ENCODE results near the gene IRF2.
A peak's percentile ranks its signal among the peaks of the same experiment; 100 is the strongest.

The IRF2 gene

GRCh38 chr4:184450045-184450444 lies 24.3 kb downstream of the IRF2 start:
- DNase-seq: peak; percentile 76

GRCh38 chr4:184448821-184449220 lies 25.5 kb downstream of the IRF2 start:
- peak; percentile 31 for DNase-seq

DNA sequence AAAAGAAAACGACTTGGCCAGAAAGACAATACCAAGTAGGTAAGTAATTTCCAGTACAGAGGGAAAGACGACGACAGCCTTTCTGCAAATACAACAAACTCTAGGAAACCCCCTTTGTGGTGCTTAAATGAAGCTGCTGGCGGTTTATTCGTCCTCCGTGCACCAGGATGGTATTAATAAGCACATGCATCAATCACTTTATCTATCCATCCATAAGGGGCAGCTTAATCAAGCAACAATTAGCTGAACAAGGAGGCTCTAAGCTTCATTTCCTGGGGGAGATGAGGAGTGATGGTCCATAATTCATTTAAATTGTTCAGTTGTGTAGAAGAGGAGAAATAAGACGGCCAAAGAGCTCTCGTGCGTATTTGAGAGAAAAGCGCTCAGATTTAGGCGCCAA lies 26.2 kb downstream of the IRF2 start:
- no peak for DNase-seq

DNA sequence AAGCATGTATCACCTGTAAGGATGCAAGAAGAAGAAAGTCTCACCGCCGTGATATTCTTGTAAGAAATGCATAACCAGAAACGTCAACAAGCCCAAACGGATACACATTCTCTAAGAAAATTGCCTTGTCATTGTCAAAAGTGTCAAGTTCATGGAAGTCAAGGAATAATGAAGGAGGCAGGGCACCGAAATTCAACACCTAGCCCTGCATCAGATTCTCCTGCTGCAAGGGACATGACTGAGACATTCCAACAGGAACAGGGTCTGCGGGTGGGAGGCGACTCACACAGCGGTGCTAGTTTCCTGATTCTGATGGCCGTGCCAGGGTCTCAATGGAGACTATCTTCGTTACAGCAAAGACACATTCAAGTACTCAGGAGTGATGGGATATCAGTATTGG lies 26.7 kb downstream of the IRF2 start:
- no peak for DNase-seq

DNA sequence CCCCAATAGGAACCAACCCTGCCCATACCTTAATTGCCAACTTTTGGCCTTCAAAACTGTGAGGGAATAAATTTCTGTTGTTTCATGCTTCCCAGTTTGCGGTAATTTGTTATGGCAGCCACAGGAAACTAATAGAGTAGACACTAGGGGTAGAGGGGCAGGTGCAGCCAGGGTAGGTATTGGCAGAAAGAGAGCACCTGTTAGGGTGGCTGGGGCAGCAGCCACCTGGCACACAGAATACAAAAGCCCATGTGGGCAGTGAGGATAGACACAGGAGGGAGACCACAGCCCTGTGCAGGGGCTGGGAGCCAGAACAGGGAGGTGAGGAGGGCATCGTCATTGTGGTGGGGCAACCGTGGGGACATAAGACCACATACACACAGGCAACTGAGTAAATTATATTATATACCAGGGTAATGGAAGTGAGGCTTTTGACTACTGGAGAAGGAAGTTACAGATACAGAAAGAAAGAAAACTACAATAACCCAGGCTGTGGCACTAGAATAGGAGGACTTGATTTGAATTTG lies 28.2 kb downstream of the IRF2 start:
- no peak for DNase-seq

DNA sequence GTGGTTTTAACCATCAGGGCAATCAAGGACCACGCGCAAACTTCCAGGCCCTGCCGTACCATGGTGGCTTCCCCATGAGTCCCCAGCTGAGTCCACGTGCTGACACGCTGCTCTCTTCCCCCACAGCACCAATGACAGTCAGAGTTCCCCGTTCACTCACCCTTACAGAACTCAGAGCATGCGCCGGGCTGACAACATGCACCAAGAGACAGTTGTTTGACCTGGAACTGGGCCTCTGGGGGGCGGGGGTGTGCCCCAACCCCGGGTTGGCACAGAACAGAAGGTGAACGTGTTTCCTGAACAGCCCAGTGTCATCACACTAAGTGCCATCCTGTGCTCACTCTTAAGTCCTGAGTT lies 29.4 kb downstream of the IRF2 start:
- no peak for DNase-seq

GRCh38 chr4:184444215-184444952 lies 30.0 kb downstream of the IRF2 start:
- peak; percentile 82 for DNase-seq

DNA sequence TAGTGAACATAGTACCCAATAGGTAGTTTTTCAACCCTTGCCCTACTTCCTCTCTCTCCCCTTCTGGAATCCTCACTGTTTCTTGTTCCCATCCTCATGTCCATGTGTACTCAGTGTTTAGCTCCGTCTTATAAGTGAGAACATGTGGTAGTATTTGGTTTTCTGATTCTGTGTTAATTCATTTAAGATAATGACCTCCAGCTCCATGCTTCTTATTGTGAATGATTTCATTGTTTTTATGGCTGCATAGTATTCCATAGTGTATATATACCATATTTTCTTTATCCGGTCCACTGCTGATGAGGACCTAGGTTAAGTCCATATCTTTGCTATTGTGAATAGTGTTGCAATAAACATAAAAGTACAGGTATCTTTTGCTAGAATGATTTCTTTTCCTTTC lies 31.0 kb downstream of the IRF2 start:
- DNase-seq: no peak

DNA sequence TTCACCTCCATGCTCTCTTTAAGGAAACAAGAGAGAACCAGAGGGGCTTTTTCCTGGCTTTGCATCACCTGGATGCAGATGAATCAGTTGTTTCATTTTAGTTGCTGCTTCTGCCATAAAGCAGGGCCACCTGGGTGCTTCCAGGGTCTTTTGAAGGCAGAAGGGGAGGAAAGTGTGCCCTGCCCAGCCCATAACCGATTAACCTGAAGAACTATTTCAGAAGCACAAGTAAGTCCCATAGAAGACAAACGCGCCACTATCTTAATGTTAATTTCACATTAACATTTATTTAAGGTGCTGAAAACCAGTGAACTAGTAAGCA lies 32.1 kb downstream of the IRF2 start:
- DNase-seq: no peak

DNA sequence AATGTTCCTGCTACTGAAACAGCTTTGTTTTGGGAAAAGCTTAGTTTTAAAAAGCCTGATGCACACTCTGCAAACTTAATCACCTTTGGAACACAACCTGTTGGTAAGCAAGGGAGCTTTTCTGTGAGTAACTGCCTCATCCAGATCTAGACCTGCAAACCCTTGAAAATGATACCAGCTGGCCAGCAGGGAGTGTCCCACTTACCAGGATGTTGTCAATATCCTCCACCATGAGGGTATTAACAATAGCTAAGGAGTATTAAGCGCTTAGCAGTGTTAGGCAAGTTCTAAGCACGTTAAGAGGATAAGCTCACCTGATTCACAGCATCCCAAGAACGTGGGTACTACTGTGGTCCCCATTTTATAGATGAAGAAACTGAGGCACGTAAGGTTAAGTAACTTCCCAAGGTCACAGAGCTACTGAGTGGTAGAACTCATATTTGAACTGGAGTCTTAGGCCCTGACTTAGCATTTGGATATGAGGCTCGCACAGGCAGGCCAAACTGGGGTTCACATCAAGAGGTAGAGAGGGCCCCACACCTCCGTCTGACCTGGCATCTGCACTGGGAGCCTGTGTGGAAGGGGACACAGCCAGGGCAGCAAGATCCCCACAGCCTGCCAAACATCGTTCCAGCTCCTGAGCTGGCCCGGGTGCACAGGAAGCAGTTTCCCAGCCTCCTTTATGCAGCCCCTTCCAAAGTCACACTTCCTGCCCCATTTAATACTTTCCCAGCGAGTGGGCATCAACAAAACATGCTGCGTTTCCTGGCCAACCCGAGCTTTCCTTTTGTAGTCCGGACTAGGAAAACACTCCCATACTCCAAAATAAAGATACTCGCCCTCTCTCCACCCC lies 32.7 kb downstream of the IRF2 start:
- DNase-seq: no peak

GRCh38 chr4:184440595-184441358 lies 33.6 kb downstream of the IRF2 start:
- DNase-seq: no peak

DNA sequence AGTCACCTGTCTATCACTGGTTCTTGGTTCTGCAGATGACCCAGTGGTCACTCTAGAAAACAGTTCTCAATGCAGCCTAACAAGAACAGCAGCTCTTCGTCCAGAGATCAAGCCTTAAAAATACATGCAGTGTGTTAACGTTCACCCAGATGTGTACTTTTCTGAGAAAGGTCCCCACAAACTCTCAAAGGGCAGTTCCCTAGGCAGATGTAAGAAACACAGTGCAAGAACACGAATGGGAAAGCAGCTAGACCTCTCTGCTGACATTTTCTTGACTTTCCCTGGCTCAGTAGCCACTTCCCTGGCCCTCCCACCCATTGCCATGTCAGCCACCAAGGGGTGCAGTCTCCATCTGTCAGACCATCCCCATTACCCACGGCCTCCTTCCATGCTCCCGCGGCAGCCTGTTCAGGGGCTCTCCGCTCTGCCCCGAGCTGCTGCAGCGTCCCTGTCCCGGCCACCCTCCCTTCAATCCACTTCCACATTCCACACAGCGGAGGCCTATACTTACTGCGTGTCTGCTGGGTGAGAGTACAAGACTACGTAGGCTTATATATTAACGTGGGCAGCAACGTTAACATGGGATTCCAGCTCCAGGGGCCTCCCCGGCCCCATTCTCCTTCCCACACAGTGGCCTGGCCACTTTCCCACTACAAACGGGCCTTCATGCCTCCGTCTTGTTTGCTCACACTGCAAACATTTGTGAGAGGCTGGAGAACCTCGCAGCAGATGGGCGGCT lies 34.3 kb downstream of the IRF2 start:
- peak; percentile 80 for DNase-seq

DNA sequence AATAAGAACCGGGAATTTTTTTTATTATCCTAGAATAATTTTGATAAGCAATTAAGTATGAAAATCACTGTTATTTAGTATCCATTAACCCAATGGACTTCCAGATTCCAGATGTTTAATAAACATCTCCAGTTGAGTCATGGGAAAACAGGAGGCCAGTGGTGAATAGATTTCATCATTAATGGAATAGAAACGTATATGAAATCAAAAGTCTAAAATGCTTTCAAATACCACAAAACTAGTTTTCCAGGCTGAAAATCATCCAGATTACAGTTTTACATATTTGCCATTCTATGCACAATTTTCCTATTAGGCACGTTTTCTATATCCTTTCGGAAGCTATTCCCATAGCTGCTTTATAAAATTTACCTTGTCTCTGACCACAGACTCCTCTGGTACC lies 35.0 kb downstream of the IRF2 start:
- DNase-seq: no peak

DNA sequence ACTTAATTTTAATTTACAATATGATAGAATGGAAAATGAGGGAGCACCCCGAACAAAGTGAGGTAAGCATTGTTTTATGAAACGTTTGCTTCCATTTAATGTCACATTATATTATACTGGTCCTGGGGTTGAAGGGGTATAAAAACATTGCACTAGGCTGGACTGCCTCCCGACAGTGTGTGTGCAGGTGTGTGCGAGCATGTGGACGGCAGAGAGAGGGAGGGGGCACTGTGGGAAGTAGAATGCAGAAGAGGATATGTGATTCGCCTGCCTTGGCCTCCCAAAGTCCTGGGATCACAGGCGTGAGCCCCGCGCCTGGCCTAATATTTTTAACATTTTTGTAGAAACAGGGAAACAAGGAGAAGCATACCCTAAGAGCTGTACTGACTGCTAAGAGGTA lies 36.0 kb downstream of the IRF2 start:
- no peak for DNase-seq

DNA sequence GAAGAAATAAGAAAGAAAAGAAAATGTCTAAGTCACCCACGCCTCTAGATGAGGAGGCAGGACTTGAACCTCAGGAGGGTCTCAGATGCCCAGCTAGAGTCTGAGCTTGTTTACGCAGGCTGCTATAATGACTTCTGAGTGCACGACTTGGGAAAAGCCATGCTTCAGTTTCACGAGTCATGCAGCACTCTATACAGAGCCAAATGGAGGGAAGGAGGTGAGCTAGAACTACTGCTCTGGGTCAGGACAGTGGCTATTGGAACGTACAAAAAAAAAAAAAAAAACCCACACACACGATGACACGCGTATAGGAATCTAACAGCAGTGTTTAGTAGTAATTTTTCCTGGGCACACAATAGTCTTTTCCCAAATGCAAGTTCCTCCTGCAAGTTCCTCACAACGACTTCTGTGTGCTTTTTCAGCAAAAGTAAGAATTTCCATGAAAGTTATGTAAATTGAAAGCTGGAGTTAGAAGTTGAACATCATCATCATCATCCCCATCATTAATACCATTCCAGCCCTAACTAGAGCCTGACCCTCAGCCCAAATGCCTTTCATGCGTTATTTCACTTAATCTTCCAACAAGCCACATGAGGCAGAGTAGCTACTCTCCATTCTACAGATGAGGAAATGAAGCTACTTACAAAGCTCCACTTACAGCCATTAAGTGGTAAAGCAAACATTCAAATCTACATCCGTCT lies 36.6 kb downstream of the IRF2 start:
- DNase-seq: no peak

- DNase-seq: no peak
Measured at GRCh38 chr4:184434501-184435066, 39.8 kb downstream of the IRF2 start.

DNA sequence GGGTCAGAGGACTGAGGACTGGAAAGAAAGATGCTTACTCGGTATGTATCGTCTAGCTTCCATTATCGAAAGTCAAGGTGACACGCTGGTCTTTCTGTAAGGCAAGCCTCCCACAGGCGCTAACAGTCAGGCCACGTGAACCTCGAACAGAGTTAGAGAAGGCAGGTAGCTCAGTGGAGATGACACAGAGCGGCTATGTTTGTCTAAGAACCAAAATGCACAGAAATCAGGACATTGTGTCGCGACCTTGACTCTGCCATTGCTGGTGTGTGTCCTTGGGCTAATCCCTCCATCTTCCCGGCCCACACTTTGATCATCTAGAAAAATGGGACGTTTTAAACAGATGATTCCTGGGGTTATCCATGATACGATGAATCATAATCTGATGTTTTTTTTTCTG lies 40.3 kb downstream of the IRF2 start:
- DNase-seq: no peak

- no peak for DNase-seq
Measured at GRCh38 chr4:184433258-184433892, 41.0 kb downstream of the IRF2 start.

DNA sequence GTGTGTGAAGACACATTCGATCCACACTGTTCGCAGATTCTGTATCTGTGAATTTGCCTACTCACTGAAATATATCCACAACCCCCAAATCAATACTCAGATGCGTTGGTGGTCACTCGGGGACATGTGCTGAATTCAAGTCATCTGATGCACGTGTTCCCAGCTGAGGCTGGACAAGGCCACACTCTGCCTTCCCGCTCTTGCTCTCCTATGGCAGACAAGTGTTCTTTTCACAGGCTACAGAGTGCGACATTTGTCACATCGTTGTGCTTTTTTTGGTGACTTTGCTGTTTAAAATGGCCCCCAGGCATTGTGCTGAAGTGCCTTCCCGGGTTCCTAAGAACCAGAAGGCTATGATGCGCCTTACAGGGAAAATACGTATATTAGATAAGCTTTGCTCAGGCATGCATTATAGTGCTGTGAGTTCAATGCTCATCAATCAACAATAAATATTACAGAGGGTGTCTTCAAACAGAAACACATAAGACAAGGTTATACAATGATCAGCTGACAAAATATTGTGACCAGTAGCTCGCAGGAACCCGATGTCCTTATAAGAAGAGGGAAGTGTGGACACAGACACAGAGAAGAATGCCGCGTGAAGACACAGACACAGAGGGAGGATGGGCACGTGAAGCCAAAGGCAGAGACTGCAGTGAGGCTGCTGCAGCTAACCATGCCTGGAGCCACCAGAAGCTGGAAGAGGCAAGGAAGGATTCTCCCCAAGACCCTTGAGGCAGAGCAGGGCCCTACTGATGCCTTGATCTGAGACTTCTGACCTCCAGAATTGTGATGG lies 42.0 kb downstream of the IRF2 start:
- no peak for DNase-seq

GRCh38 chr4:184430163-184430562 lies 44.2 kb downstream of the IRF2 start:
- DNase-seq: no peak
